Superior temporal gyrus (tissue), 1 donor: ENCODE data around the gene NMT1.

Source experiments
- DNase-seq: peaks from one replicate; pipeline ENCODE4 v3.0.0-alpha.2; 2016; ENCODE audit errors: extremely low spot score

NMT1 gene

GRCh38 chr17:45149669-45150664 lies 88.8 kb downstream of the NMT1 start:
- peak; percentile 64 for DNase-seq

- DNase-seq: peak; percentile 52
Measured at GRCh38 chr17:45150911-45151809, 90.0 kb downstream of the NMT1 start.

- no peak for DNase-seq
Measured at GRCh38 chr17:45155029-45155428, 93.9 kb downstream of the NMT1 start.

GRCh38 chr17:45155483-45155882 lies 94.4 kb downstream of the NMT1 start:
- no peak for DNase-seq

- no peak for DNase-seq
Measured at GRCh38 chr17:45156242-45156641, 95.1 kb downstream of the NMT1 start.
